DMS 273 (cell line): ENCODE measurements around the gene CFAP97D1.

Experiments
- DNase-seq: peaks from one replicate; lab custom pipeline; 2025; ENCODE audit not compliant: unreplicated experiment; lab: John Stamatoyannopoulos, UW

The CFAP97D1 gene

DNA sequence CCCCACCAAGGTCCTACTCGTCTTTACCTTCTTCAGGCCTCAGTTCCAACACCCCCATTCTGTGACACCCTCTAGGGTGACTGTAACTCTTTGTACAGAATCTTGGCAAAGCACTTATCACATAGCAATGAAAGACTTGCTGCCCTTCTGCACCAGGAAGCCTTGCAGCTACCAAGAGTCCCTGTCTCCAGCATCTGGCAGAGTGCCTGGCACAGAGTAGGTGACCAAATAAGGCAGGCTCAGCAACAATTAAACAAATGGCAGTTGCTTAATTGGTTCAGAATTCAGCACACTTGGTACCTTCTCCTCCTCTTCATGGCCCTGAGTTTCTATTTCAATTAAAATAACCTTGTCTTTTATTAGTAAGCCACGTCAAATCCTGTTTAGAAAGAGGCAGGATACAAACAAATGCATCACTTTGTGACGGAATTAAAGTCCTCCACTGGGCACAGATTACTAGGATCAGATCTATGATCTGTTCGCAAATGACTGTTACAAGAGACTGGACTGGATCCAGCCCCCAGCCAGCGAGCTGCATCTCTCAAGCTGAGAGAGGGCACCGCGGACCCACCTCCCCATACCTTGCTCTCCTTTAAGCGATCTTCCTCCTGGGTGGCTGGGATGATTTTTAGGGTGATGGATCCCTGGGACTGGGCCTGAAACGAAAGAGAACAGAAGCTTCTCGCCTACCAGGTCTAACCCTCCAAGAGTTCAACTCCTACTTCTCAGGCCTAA is 43.3 kb downstream of the CFAP97D1 start:
- DNase-seq, result peak; percentile 43

DNA sequence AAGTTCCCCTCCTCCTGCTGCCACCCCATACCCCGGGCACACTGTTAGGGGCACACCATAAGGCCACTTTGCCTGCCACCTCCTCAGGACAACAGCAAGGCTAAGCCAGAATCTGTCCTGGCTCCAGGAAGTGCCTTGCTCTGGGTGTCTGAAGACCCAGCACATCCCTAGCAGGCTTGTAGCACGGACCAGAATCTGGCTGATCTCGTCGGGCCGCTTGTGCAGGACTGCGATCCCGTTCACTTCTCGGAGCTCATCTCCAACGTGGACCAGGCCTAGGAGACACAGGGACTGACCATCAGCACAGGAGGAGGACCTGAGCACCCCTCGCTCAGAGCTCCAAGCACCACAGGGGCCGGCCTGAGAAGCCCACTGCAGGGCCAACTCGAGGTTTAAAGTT is 45.3 kb downstream of the CFAP97D1 start:
- DNase-seq, result no peak

GRCh38 chr17:43826206-43826605 is 46.0 kb downstream of the CFAP97D1 start:
- DNase-seq, result no peak

GRCh38 chr17:43827596-43827995 is 47.4 kb downstream of the CFAP97D1 start:
- DNase-seq, result no peak

DNA sequence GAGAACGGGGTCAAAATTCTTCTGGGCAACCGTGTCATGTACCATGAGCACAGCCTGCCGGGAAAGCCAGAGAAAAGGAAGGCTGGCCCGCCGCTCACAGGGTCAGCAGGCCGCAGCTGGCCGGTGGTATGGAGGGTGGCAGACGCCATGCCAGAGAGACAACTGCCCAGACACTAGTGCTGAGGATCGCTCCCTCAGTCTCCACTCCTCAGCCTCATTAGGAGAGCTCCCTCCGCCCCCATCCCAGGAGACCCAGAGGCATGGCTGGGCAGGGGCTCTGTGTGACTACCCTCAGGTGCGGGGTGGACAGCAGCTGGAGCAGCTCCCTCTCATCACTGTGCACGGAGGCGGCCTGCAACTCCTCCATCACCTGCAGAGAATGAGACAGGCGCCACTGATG is 49.5 kb downstream of the CFAP97D1 start:
- DNase-seq, result no peak

GRCh38 chr17:43830510-43831140 is 50.4 kb downstream of the CFAP97D1 start:
- DNase-seq, result no peak

- DNase-seq, result no peak
These were observed 51.4 kb downstream of the CFAP97D1 start for GRCh38 chr17:43831633-43832032.

DNA sequence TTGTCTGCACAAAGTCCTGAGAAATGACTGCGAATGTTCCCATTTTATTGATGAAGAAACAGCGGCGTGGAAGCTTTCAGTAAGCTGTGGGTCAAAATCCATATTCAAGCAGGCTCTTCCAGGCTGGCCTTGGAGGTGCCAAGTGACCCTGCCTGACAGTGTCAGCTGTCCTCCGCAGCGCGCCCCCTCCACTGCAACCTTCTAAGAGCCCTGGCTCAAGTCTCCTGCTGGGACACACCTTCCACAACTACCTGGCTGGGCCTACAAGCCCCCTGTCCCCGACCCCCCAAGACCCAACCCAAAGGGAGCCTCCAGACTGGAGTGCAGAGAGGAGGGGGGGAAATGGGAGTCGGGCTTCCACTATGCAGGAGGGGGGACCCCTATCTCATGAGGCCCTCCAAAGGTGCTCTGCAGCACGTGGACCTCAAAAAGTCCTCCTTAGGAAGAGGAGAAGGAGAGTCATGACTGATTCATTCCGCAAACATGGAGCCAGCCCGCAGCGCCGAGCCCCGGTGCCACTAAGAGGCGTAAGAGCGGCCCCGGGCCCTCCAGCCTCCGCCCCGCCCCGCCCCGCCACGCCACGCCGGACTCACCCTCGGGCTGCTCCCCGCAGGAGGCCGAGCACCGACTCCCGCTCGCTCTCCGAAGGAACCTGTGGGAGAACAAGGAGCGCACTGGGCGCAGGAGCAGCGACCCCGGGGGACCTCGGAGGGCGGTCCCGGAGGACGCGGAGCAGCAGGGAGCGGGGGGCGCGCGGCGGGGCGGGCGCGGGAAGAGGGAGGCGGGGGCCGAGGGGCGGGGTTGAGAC is 52.1 kb downstream of the CFAP97D1 start:
- peak; percentile 74 for DNase-seq

- peak; percentile 95 for DNase-seq
These were observed 53.0 kb downstream of the CFAP97D1 start, which contains the start of gene MPP3 for GRCh38 chr17:43832976-43833829. TSS of gene MPP3 (minus strand) at chr17:43833146. CDS start at chr17:43831906, 1,240 bp downstream.

DNA sequence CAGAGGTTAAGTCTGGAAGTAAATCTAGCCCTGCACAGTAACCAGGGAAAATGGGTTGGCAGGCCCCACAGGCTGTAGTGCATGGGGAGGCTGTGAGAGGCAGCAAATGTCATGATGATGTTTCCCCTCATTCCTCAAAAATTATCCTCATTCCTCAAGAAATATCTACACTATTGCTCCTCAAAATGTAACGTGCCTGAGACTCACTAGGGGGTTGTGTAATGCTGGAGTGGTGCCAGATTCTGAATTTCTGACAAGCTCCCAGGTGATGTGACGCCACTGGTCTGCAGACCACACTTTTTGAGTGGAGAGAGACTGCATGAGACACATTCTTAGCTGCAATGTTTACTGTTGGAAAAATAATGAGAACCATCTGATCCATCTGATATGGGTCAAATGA is 53.9 kb downstream of the CFAP97D1 start:
- DNase-seq, result no peak
